Brain pericyte (primary cell): Measurements from ENCODE around the gene WNT8B.
A peak's percentile ranks its signal among the peaks of the same experiment; 100 is the strongest.

ENCODE experiments used
- DNase-seq: peaks from one replicate; pipeline ENCODE4 v3.0.0-alpha.2; 2012; ENCODE audit warnings: low read depth, low spot score

Gene WNT8B

GRCh38 chr10:100483876-100484666 lies 21.3 kb downstream of the WNT8B start:
- no peak for DNase-seq

- DNase-seq, result no peak
These were observed 22.6 kb downstream of the WNT8B start for GRCh38 chr10:100485366-100485765.

DNA sequence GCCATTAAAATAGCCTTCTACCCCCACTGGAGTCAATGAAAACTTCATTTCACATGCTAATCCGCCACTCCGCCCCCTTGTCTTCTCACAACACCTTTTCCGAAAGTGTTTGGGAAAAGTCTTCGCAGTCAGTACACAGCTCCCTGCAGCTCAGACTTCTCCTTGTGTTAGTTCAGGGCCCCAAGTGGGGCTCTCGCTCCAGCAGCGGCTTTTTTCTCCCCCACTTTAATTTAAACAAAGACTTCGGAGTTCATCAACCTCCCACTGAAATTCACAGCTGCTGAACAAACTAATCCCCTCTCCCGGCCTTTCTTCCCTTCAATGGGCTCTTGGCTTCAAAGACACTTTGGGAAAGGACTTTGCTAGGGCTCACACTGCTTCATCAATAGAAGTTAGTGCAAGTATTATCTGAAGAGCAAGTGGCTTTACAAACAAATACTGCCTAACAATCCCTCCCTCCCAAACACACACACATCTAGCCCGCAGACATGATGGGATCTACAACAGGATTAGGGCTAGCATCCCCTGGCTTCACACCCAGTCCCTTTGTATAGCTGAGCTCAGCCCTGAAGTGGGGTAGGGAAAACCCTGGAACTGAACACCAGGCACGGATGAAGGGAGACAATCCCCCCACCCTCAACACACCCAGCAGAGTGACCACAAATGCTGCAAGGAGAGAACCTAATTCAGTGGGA lies 23.1 kb downstream of the WNT8B start:
- DNase-seq, result no peak

DNA sequence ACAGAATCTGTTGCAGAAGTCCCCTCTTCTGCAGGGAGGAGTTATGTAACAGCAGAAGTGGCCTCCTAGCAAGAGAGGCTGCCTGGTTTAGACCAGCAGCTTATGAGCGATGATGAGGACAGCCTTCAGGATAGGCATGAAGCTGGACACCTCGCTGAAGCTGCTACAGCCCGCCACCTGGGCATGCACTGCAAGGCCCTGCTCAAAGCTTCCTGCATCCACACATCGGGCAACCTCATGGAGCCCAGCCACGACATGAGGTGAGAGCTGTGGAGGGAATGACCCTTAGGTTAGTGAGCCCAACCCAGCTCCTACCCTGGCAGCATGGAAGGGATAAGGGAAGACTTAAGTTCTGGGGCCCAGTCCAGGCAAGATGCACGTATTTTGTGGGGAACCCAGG lies 24.7 kb downstream of the WNT8B start:
- no peak for DNase-seq

- DNase-seq, result no peak
These were observed 26.6 kb downstream of the WNT8B start for GRCh38 chr10:100489396-100489795.

GRCh38 chr10:100490531-100490930 lies 27.7 kb downstream of the WNT8B start:
- no peak for DNase-seq

- no peak for DNase-seq
These were observed 33.8 kb downstream of the WNT8B start for GRCh38 chr10:100496567-100496966.

GRCh38 chr10:100498059-100498458 lies 35.2 kb downstream of the WNT8B start:
- no peak for DNase-seq

DNA sequence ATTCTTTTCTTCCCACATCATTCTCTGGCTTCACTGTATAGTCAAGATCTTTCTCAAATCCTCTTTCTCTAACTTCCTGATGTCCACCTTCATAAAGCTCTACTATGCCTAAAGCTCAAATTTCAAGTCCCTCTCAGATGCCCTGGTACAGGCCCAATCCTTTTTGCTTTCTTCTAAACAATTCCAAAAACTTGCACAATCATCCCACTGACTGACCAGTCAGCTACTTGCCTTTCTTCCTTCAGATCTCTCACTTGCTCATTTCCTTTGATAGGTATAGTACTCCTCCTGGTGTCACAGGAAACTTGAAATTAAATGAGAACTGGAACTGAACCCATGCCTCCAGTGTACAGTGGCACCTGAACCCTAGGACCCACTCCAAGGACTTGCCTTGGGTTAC lies 38.6 kb downstream of the WNT8B start:
- no peak for DNase-seq

GRCh38 chr10:100502926-100503494 lies 40.2 kb downstream of the WNT8B start:
- DNase-seq, result no peak

- no peak for DNase-seq
These were observed 41.3 kb downstream of the WNT8B start for GRCh38 chr10:100504096-100504495.

- DNase-seq, result no peak
These were observed 42.4 kb downstream of the WNT8B start for GRCh38 chr10:100505164-100505563.

DNA sequence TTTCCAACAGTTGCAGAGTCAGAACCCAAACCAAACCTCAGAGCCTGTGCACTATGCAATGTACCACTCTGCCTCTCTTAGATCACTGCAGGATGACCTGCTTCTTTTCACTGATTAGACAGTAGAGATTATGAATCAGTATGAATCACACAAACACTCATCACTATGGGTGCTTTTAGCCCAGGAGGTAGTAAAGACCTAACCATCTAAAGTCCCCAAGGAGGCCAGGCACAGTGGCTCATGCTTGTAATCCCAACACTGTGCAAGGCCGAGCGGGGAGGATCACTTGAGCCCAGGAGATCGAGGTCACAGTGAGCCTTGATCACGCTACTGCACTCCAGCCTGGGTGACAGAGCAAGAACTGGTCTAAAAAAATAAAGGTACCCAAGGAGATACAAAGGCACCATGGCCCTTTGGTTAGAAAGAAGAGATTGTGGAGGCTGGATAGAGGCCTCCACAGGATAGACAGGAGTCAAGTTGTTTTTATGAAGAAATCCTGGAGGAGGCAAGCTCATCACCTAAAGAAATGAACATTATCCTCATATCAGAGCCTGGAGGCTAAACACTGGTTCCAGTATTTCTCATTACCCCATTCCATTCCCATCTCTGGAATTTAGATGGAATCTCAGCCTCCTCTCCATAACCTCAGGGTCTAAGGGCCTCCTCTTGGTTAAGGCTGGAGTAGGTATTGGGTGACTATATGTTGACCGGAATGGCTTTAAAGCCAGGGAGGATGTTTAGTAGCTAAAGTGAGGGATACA lies 44.0 kb downstream of the WNT8B start:
- no peak for DNase-seq

DNA sequence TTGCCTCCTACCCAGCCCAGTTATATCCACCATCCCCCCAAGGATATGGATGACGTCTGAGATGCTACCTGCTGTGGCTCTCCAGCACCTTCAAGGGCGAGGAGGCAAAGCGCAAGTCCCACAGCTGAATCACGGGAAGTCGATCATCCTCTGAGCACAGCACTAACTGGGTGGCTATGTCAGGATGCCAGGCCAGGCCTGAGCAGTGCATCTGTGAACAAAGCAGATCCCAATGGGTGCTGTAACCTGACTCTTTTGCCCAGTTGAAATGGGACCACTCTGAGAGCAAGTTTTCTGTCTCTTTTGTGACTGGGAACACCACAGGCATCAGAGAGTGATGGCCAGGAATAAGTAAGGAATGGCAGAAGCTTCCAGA lies 44.5 kb downstream of the WNT8B start:
- no peak for DNase-seq

- no peak for DNase-seq
These were observed 45.5 kb downstream of the WNT8B start for GRCh38 chr10:100508266-100508665.

GRCh38 chr10:100508691-100509150 lies 45.9 kb downstream of the WNT8B start:
- DNase-seq, result peak; percentile 21

DNA sequence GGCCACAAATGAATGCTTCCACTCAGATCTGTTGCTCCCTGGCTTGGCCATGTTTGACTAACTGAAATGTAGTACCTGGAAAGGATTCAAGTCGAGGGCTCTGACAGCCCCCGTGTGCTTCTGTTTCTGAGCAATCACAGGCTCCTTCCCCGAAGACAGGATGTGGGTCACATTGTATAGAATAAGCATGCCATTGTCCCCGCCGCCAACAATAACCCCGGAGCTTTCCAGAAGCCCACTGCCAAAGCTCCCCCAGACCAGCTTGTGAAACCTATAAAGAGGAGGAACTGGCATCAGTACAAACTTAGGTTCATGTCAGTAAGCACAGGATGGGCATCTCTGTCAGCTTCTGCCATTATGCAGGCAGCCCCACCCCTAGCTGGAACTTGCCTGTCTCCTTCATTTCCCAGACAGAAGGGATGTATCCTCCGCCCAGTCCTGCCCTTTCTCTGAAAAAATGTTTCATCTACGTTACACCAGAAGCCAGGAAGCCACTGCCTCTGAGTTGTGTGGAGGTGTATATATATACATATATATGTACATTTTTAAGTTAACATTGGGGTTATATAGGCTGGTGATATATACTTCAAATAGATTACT lies 46.5 kb downstream of the WNT8B start:
- no peak for DNase-seq

- DNase-seq, result no peak
These were observed 47.9 kb downstream of the WNT8B start for GRCh38 chr10:100510533-100511308.

DNA sequence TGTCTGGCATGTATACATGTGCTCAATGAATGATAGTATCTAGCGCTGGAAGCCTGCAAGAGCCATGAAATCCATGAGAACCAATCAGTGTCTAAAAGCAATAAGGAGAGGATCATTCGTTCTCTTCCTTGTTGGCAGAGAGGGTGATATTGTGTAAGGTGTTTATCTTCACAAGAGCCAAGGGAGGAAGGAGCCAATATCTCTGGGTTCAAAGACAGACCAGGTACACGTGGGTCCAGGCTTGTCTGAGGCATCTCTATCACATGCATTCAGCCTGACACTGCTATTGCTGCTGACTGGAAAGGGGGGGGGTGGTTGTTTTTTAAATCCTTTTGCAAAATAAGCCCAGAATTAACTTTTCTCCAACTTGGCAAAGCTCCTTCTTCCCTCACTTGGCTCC lies 52.8 kb downstream of the WNT8B start:
- no peak for DNase-seq

- no peak for DNase-seq
These were observed 54.0 kb downstream of the WNT8B start for GRCh38 chr10:100516847-100517246.

GRCh38 chr10:100518761-100519241 lies 56.0 kb downstream of the WNT8B start:
- peak; percentile 20 for DNase-seq
